SK-N-MC (cell line): Measurements from ENCODE around the gene TERT.

Experiments used
- EZH2 ChIP-seq: fragments of 200-600 bp; sonication (generic); IDR thresholded peaks from one replicate; pipeline ENCODE4 v1.6.1; 2017; ENCODE audit warnings: antibody characterized with exemption
- POLR2AphosphoS5 ChIP-seq: IDR thresholded peaks from 2 replicates; pipeline ENCODE4 v1.6.1; 2012; ENCODE audit warnings: mild to moderate bottlenecking, low read depth, low read length, borderline replicate concordance

DNA sequence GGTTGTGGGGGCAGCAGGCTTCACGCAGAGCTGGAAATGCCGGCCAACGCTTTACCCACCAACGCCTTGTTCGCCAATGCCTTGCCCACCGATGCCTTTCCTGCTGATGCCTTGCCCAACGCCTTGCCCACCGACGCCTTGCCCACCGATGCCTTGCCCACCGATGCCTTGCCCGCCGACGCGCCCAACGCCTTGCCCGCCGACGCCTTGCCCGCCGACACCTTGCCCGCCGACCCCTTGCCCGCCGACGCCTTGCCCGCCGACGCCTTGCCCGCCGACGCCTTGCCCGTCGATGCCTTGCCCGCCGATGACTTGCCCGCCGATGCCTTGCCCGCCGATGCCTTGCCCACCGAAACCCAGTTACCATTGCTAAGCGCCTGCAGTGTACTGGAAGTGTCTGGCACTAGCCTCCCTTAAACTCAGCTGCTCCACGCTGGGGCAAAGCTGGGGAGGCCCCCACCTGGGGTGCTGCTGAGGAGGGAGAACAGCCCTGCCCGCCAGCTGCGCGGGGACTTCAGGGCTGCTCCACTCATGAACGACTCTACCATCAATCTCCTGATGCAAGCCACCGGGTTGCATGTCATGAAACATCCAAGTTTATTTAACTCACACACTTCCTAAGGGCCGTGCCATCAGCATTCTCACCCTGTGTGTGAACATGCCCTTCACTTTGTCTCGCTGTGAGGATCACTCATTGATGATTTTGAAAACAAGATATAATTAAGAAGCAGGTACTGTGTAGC lies 67.9 kb downstream of the TERT start:
- TF ChIP-seq EZH2: no peak
- no peak for TF ChIP-seq POLR2AphosphoS5
